Activated CD8-positive, alpha-beta memory T cell treated with anti-CD3 and anti-CD28 coated beads for 36 hours (primary cell): ENCODE data around the gene NDOR1. TPM values are rescaled to one million over a fixed set of nuclear protein-coding genes. Genes with fewer than 3 reads are reported as not detected.

ENCODE experiments used
- CTCF ChIA-PET: fragments of 350-600 bp; sonication (Branson Sonifier 250); formaldehyde crosslinking; loops from one replicate; lab custom pipeline; 2021; ENCODE audit warnings: antibody characterized with exemption; lab: Charles Lee
- POLR2A ChIA-PET: fragments of 350-600 bp; sonication (Branson Sonifier 250); formaldehyde crosslinking; loops from one replicate; lab custom pipeline; 2021; ENCODE audit warnings: antibody characterized with exemption; lab: Charles Lee
- total RNA-seq, 2 experiments: library from RNA; stranded (reverse); gene quantifications; one replicate each; pipeline ENCODE4 v1.2.3, GENCODE V29; 2021

NDOR1 gene
- total RNA-seq, 2 experiments from 2014 or later, result 43.7 to 44.6 TPM

DNA sequence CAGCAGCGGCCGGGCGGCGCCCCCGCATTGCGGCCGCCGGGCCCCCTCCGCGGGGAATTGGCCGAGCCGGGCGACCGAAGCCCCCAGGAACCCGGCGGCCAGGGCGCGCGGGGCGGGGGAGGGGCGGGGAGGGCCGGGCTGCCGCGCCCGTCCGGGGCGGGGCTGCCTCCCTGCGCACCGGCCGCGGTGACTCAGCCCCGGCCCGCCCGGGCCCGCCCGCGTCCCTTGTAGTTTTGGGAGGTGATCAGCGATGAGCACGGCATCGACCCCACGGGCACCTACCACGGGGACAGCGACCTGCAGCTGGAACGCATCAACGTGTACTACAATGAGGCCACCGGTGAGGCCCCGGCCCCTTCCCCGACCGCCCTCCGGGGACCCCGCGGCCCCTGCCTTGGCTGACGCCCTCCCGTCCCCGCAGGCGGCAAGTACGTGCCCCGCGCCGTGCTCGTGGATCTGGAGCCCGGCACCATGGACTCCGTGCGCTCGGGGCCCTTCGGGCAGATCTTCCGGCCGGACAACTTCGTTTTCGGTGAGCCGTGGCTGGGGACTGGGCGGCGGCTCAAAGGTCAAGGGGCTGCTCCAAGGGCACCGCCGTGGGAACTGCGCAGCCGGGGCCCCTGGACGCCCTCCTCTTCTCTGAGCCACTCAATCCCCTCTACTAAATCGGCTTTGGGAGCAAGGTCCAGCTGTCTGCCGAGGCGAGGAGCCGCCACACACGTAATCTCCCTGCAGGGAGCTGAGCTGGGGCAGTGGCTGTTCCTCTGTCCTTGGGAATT is 36.2 kb downstream of the NDOR1 start:
- ChIA-PET POLR2A (interaction anchor here (0.9 to 5.0 kb wide), 7 partner anchors 13 to 221 kb away, joined by 3 to 60 read pairs (median 6); partner anchors contain the start of genes NELFB, RNF208, RNF224 and TPRN), CTCF (interaction anchor here (1.3 to 2.4 kb wide), 4 partner anchors 13 to 212 kb away, joined by 3 to 8 read pairs (median 5); partner anchors contain the start of genes CYSRT1, NELFB and RNF224)

DNA sequence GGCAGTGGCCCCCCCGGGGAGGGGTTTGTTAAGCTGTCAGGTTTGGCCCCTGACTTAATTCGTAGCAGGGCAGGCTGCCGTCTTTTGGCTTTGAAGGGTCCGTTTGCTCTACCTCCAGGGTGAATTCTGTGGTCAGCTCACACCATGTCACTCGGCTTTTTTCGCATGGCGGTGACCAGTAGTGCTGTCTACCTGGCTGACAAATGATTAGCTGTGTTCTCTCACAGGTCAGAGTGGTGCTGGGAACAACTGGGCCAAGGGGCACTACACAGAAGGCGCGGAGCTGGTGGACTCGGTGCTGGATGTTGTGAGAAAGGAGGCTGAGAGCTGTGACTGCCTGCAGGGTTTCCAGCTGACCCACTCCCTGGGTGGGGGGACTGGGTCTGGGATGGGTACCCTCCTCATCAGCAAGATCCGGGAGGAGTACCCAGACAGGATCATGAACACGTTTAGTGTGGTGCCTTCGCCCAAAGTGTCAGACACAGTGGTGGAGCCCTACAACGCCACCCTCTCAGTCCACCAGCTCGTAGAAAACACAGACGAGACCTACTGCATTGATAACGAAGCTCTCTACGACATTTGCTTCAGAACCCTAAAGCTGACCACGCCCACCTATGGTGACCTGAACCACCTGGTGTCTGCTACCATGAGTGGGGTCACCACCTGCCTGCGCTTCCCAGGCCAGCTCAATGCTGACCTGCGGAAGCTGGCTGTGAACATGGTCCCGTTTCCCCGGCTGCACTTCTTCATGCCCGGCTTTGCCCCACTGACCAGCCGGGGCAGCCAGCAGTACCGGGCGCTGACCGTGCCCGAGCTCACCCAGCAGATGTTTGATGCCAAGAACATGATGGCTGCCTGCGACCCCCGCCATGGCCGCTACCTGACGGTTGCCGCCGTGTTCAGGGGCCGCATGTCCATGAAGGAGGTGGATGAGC is 37.0 kb downstream of the NDOR1 start:
- ChIA-PET CTCF (no interaction called here), POLR2A (interaction anchor here (0.7 to 5.0 kb wide), 4 partner anchors 13 to 166 kb away, joined by 3 to 60 read pairs (median 4); partner anchors contain the start of gene NELFB)

GRCh38 chr9:137243266-137243625 is 37.7 kb downstream of the NDOR1 start:
- ChIA-PET CTCF (interaction anchor here (0.6 kb wide), 2 partner anchors 35 to 365 kb away, joined by 3 read pairs; no protein-coding TSS in a partner anchor), POLR2A (interaction anchor here (1.3 to 5.0 kb wide), 2 partner anchors 12 to 20 kb away, joined by 4 to 60 read pairs; partner anchors contain the start of gene NELFB)

GRCh38 chr9:137243626-137244485 is 38.4 kb downstream of the NDOR1 start:
- ChIA-PET CTCF (interaction anchor here (0.6 kb wide), 2 partner anchors 35 to 365 kb away, joined by 3 read pairs; no protein-coding TSS in a partner anchor), POLR2A (interaction anchor here (0.6 to 5.0 kb wide), 3 partner anchors 11 to 148 kb away, joined by 3 to 60 read pairs (median 4); partner anchors contain the start of gene NELFB)

DNA sequence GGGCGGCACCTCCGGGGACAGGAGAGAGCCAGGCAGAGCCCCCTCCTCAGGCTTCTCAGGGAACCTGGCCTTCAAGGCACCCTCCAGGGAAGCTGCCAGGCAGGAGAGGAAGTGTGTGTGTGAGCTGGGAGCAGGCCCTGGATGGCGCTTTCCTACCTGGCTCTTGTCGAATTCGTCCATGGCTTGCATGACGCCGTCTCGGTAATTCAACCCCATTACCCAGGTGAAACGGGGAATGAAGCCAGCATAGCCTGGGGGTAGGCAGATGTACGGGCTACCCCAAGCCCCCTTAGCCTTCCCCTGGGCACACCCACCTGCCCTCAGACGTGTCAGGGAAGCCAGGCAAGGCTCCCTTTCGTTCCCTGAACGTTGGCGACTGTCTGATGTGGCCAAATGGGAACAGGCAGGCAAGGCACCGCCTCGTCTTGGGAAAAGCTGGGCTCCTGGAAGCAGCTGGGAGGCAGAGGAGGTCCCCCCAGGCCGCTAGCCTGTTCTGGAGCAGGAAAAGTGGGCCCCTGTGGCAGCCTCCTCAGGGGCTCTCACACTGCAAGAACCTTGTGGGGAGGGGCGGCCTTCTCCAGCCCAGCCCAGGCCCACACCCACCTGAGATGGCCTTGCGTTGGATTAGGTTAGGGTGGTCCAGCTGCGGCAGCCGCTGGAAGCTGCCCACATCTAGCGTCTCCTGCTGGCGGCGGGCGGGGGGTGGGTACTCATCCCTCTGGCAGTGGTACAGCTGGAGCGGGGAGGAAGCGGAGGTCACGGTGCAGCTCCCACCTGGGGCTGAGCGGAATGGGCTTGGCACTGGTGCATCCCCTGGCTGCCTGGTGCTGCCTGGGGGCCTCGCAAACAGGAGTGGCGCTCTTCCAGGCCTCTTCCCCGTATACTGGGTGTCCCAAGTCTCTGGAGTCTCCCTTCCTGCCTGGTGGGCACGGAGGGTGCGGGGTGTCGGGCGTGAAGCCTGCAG is 39.3 kb downstream of the NDOR1 start:
- ChIA-PET POLR2A (interaction anchor here (5.0 kb wide), 1 partner anchor 10 kb away, joined by 60 read pairs; the partner anchor contains the start of gene NELFB), CTCF (interaction anchor here (1.4 kb wide), 1 partner anchor 8 kb away, joined by 3 read pairs; no protein-coding TSS in a partner anchor)

- ChIA-PET CTCF (interaction anchor here (1.4 kb wide), 1 partner anchor 9 kb away, joined by 3 read pairs; no protein-coding TSS in a partner anchor), POLR2A (no interaction called here)
Measured at GRCh38 chr9:137245450-137246421, 40.2 kb downstream of the NDOR1 start.

GRCh38 chr9:137247135-137247915 is 41.8 kb downstream of the NDOR1 start:
- ChIA-PET CTCF (interaction anchor here (1.5 kb wide), 1 partner anchor 11 kb away, joined by 4 read pairs; no protein-coding TSS in a partner anchor), POLR2A (no interaction called here)

- ChIA-PET CTCF (interaction anchor here (1.5 kb wide), 1 partner anchor 11 kb away, joined by 4 read pairs; no protein-coding TSS in a partner anchor), POLR2A (interaction anchor here (0.7 kb wide), 1 partner anchor 55 kb away, joined by 5 read pairs; no protein-coding TSS in a partner anchor)
Measured at GRCh38 chr9:137247916-137248175, 42.3 kb downstream of the NDOR1 start.

GRCh38 chr9:137250329-137251193 is 45.1 kb downstream of the NDOR1 start:
- ChIA-PET CTCF (interaction anchor here (0.7 to 1.7 kb wide), 3 partner anchors 10 to 552 kb away, joined by 3 to 5 read pairs (median 4); partner anchors contain the start of gene TUBB4B), POLR2A (no interaction called here)

- CTCF ChIA-PET, result interaction anchor here (0.7 to 1.7 kb wide), 3 partner anchors 11 to 553 kb away, joined by 3 to 5 read pairs (median 4); partner anchors contain the start of gene TUBB4B
Measured at GRCh38 chr9:137251194-137251461, 45.6 kb downstream of the NDOR1 start, which contains the start of gene STPG3. TSS of gene STPG3 (plus strand) at chr9:137251286. CDS start at chr9:137251287, 1 bp downstream.

DNA sequence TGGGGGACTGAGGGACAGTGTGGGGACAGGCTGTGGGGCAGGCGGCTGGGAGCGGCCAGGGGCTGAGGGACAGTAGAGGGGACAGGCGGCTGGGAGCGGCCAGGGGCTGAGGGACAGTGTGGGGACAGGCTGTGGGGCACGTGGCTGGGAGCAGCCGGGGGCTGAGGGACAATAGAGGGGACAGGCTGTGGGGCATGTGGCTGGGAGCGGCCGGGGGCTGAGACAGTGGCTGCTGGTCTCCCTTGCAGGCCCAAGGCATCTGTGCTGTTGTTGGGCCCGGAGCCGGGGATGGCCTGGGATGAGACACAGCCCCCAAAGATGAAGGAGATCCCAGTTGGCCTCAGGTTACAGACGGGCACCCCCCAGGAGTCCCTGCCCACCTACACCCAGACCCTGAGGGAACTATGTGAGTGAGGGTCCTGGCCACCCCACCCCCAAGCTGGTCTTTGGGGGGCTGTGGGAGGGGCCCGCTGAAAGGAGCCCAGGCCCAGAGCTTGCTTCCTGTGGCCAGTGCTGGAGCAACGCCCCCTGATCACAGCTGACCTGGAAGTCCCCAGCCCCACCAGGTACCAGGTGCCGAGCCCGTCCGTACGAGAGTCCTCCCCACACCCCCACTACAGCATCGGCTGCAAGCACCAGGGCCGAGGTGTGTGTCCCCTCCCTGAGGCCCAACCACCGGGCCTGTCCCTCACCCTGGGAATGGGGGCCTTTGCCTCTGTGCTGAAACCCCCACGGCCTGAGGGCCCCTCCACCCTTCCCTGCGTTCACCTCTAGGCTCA is 46.2 kb downstream of the NDOR1 start:
- POLR2A ChIA-PET, result no interaction called here
- CTCF ChIA-PET, result interaction anchor here (1.7 kb wide), 1 partner anchor 15 kb away, joined by 5 read pairs; no protein-coding TSS in a partner anchor

More at GRCh38 chr9:137251194-137251461, 45.6 kb downstream of the NDOR1 start, which contains the start of gene STPG3:
- POLR2A ChIA-PET, result no interaction called here

DNA sequence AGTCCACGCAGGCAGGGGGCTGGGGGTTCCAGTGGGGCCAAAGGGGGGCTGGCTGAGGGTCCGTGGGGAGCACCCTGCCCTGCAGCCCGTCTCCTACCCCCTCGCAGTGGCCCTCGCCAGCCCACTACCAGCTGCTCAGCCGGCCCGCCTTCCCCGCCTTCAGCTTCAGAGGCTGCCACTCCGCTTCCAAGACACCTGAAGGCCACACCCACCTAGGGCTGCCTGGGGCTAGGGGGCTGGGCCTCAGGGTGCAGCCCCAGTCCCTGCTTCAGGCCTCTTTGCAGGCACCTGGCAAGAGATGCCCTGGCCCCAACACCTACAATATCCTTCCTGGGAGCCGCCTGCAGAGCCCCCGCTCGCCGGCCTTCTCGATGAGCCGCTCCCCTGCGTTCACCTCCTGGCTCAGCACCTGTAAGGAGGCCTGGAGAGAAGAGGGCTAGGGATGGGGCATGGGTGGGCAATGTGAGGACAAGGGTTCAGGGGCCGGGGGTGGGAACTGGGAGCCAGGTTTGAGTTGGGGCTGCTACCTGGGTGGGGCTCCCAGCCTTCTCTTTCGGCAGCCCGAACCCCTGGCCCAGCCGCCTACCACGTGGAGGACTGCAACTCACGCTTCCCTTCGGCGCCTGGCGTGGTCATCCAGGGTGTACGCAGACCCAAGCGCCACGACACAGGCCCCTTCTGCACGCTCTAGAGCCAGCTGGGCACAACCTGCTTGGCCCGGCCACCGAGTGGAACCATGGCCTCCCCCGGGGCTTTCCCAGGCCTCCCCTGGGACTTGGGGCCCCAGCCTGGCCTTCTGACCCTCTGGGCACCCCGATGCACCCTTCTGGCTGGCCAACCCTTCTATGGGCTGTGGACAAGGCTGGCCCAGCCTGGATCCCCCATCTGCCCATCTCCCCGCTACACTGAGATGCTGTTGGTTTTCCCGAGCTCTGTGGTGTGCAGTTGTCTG is 47.3 kb downstream of the NDOR1 start:
- CTCF ChIA-PET, result interaction anchor here (0.9 to 1.2 kb wide), 2 partner anchors 18 to 224 kb away, joined by 3 read pairs; partner anchors contain the start of gene ABCA2
- POLR2A ChIA-PET, result interaction anchor here (1.4 to 4.4 kb wide), 2 partner anchors 11 to 31 kb away, joined by 4 to 60 read pairs; partner anchors contain the start of genes RNF208 and TUBB4B
